Measurements from ENCODE around the gene PAXX.

The PAXX gene

GRCh38 chr9:136983167-136983566 lies 9.1 kb upstream of the PAXX start:
- Histone ChIP-seq H3K4me3 (ENCODE audit: insufficient read depth, low read length, poor library complexity, severe bottlenecking) (no peak overlapping the region), H4K20me1 (ENCODE audit: low read depth, low read length) (no peaks in the 10 kb centered on the region), H3K9ac (ENCODE audit: low read length) (no peak overlapping the region), H3K4me2 (ENCODE audit: low read depth, low read length, poor library complexity, severe bottlenecking) (no peak overlapping the region), H3K79me2 (ENCODE audit: insufficient read depth, low read length) (no peaks in the 10 kb centered on the region), H2AFZ (ENCODE audit: low read depth, low read length, severe bottlenecking) (no peak overlapping the region), H3K27me3 (ENCODE audit: low read length) (no peaks in the 10 kb centered on the region), H3K9me3 (ENCODE audit: insufficient read depth, low read length) (no peaks in the 10 kb centered on the region), H3K36me3 (ENCODE audit: low read length) (no peaks in the 10 kb centered on the region), H3F3A (ENCODE audit: insufficient read depth) (no peaks in the 10 kb centered on the region), H3K27ac (ENCODE audit: low read depth, low read length) (no peak overlapping the region), H3K9me2 (replicated peaks; ENCODE audit: insufficient read depth, low read length) (no peaks in the 10 kb centered on the region)
- TF ChIP-seq EZH2phosphoT487 (conservative IDR thresholded peaks at IDR 0.05; ENCODE audit: low read length) (no peak), CTCF (IDR thresholded peaks at IDR 0.05; ENCODE audit: insufficient read depth, low read length, poor library complexity, severe bottlenecking) (no peak)

DNA sequence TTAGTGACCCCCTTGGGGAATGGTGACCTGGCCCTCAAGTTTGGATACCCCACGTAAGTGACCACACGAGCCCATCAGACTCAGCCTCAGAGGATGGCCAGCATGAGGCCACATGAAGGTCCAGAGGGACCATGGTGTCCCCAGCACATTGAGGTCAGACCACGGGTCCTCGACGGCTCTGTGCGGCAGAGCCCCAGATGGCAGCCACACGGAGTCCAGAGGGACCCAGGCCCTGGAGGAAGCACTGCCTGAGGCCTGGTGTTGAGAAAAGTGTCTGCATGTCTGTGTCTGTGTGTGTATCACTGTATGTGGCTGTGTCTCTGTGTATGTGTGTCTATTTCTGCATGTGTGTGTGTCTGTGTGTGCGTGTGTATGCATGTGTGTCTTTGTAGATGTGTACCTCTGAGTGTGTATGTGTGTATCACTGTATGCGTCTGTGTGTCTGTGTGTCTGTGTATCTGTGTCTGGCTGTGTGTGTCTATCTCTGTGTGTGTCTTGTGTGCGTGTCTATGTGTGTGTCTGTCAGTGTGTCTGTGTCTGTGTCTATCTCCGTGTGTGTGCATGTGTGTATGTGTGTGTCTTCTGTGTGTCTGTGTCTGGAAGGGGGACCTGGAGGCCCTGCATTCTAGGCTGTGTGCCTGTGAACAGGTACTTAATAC lies 8.4 kb upstream of the PAXX start:
- TF ChIP-seq CTCF (IDR thresholded peaks at IDR 0.05; ENCODE audit: insufficient read depth, low read length, poor library complexity, severe bottlenecking) (no peak), EZH2phosphoT487 (conservative IDR thresholded peaks at IDR 0.05; ENCODE audit: low read length) (no peak)
- no peak overlapping the region for H3K27ac ChIP-seq (ENCODE audit: low read depth, low read length)
- H3F3A ChIP-seq (ENCODE audit: insufficient read depth) = no peaks in the 10 kb centered on the region
- H3K9ac ChIP-seq (ENCODE audit: low read length) = no peak overlapping the region
- H3K27me3 ChIP-seq (ENCODE audit: low read length) = no peaks in the 10 kb centered on the region
- H3K4me3 ChIP-seq (ENCODE audit: insufficient read depth, low read length, poor library complexity, severe bottlenecking) = no peak overlapping the region
- no peaks in the 10 kb centered on the region for H3K9me3 ChIP-seq (ENCODE audit: insufficient read depth, low read length)
- H3K9me2 ChIP-seq (replicated peaks; ENCODE audit: insufficient read depth, low read length) = no peaks in the 10 kb centered on the region
- H2AFZ ChIP-seq (ENCODE audit: low read depth, low read length, severe bottlenecking) = no peak overlapping the region
- no peaks in the 10 kb centered on the region for H4K20me1 ChIP-seq (ENCODE audit: low read depth, low read length)
- no peaks in the 10 kb centered on the region for H3K36me3 ChIP-seq (ENCODE audit: low read length)
- H3K4me2 ChIP-seq (ENCODE audit: low read depth, low read length, poor library complexity, severe bottlenecking) = no peak overlapping the region
- no peaks in the 10 kb centered on the region for H3K79me2 ChIP-seq (ENCODE audit: insufficient read depth, low read length)

GRCh38 chr9:136984464-136985026 lies 7.7 kb upstream of the PAXX start:
- TF ChIP-seq EZH2phosphoT487 (conservative IDR thresholded peaks at IDR 0.05; ENCODE audit: low read length) = no peak
- TF ChIP-seq CTCF (IDR thresholded peaks at IDR 0.05; ENCODE audit: insufficient read depth, low read length, poor library complexity, severe bottlenecking) = no peak
- Histone ChIP-seq H3K27ac (ENCODE audit: low read depth, low read length) (no peak overlapping the region), H2AFZ (ENCODE audit: low read depth, low read length, severe bottlenecking) (no peak overlapping the region), H3K9ac (ENCODE audit: low read length) (no peak overlapping the region), H3K4me3 (ENCODE audit: insufficient read depth, low read length, poor library complexity, severe bottlenecking) (no peak overlapping the region), H3K27me3 (ENCODE audit: low read length) (no peaks in the 10 kb centered on the region), H3K36me3 (ENCODE audit: low read length) (no peaks in the 10 kb centered on the region), H3K9me3 (ENCODE audit: insufficient read depth, low read length) (no peaks in the 10 kb centered on the region), H3K4me2 (ENCODE audit: low read depth, low read length, poor library complexity, severe bottlenecking) (no peak overlapping the region), H3K79me2 (ENCODE audit: insufficient read depth, low read length) (no peaks in the 10 kb centered on the region), H4K20me1 (ENCODE audit: low read depth, low read length) (no peaks in the 10 kb centered on the region), H3K9me2 (replicated peaks; ENCODE audit: insufficient read depth, low read length) (no peaks in the 10 kb centered on the region), H3F3A (ENCODE audit: insufficient read depth) (no peaks in the 10 kb centered on the region)
